Stimulated activated CD4-positive, alpha-beta T cell treated with anti-CD3 and anti-CD28 coated beads, TNF-alpha, amount 100 ng/mL, for 4 hours (primary cell): ENCODE results near the gene MAPKBP1.

Source experiments
- DNase-seq, 3 experiments: peaks; one replicate each; pipeline ENCODE4 v3.0.0-alpha.2; 2020; ENCODE audit warnings: low read depth in 3 of 3

The MAPKBP1 gene

DNA sequence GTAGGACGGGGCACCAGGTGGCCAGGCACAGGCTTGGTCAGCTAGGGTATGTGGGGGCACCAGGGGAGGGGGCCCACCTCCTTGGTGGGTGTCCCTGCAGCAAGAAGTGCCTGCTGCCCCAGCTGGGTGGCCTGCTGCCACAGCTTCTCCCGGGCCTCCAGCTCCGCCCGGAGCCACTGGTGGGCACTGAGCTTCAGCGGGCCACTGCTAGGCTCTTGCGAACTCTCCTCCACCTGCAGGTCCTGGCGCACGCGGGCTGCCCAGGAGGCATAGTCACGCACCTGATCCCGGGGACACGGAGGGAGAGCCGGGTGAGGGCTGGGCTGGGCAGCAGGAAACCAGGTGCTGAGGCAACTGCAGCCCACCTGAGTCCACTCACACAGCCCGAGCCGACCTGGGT lies 94.0 kb downstream of the MAPKBP1 start:
- DNase-seq: no peak

DNA sequence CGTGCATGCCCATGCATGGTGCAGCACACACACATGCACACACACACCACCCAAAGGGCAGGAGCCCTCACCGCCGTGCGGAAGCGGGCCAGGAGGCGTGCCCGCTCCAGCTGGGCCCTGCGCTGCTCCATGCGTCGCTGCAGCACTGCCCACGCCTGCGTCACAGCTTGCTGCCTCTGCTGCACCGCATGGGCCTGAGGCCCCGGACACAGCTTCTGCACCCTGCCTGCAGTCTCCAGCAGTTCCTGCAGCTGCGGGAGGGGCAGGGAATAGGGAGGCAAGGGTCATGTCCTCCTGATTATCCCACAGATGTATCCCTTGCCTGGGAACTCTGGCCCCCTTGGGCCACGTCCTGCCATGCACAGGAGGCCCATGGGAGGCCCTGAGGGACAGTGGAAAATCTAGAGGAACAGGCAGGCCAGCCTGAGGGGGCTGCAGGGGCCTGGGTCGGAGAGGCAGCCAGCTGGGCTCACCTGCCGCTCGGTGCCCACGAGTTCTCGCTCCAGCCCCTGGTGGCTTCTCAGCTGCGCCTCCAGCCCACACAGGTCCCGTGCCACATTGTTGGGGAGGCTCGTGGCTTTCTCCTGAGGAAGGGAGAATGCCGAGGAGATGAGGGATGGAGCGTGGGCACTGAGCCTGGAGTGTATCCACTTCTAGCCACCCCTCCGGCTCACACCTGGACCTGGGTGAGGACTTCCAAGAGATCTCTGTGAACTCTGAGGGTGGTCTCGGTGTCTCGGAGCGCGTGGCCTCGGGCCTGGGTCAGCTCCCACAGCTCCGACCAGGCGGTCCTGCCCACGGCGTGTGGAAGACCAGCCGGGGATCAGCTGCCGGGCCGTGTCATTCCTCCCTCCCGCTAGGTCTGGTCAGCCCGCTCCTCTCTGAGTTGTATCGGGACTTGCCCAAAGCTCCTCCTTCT lies 95.7 kb downstream of the MAPKBP1 start:
- DNase-seq: no peak

GRCh38 chr15:41870689-41871081 lies 96.4 kb downstream of the MAPKBP1 start:
- peak in 2 of 3 experiments; percentile 13 to 19 for DNase-seq

DNA sequence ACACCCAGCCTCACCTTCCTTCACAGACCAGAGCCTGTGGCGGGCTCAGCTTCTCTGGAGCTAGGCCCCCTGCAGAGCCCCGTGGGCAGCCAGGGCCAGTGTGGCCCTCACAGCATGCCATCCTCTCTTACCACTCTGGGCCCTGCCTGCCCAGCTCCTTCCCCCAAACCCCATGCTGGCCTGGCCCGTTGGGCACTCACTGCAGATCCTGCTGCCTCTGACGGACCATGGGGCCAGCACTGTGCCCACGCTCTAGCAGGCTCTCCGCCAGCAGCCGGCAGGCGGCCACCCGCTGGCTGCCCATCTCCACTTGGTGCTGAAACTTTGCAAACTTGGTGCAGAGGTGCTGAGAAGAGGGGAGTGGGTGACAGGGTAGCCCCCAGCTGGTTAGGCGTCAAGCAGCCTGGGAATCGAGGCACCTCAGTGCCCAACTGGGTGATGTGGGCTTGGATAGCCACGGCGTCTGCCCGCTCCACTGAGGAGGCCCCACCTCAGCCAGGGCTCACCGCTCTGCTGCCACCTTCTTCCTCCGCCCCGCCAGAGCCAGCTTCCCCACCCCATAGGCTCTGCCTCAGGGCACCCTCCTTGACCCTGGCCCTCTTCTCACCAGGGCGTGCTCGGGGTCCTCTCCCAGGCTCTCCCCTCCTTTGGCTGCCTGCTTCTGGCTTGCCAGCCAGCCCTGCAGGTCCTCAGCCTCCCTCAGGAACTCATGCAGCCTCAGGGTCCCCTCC lies 97.1 kb downstream of the MAPKBP1 start:
- no peak for DNase-seq

GRCh38 chr15:41872166-41872747 lies 98.0 kb downstream of the MAPKBP1 start:
- no peak for DNase-seq

DNA sequence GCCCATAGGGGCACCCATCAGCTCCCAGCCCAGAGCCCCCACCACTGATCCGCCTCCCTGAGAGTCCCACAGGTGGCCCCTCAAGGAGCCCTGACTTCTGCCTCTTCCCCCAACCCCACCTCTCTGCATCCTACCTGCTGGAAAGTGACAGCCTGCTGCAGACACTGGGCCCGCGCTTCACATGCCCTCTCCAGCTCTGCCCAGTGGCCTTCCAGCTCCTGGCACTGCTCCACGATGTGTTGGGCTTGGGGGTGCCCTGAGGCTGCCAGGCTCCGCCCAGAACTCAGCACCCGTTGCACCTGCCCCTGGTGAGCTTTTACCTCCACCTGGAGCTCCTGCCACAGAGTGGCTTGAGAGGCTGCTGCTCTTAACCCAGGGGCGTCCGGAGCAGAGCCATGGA lies 99.4 kb downstream of the MAPKBP1 start:
- no peak for DNase-seq

- DNase-seq: no peak
These were observed 100.5 kb downstream of the MAPKBP1 start for GRCh38 chr15:41874736-41875135.

DNA sequence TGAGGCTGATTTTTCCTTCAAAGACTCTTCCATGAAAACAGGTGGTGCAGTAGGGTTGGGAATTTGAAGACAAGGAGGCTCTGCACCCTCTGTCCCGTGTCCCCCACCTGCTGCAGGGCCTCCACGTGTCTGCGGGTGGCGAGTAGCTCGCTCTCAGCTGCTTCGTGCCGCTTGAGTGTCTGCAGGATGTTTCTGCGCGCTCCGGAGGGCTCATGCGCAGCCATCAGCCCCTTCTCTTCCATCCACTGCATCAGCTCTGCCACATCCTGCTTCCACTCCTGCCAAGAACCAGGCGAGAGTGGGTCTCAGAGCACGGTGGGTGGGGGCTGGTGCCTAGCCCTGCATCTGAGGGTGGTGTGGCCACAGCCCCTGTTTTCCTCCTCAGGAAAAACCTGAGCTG lies 101.7 kb downstream of the MAPKBP1 start:
- DNase-seq: no peak

- DNase-seq: no peak
These were observed 102.4 kb downstream of the MAPKBP1 start for GRCh38 chr15:41876689-41877088.
